GM23248 (cell line): Measurements from ENCODE around the gene WFIKKN2.

Experiments
- EZH2 ChIP-seq: fragments of 200-600 bp; sonication (generic); IDR thresholded peaks from 2 replicates; pipeline ENCODE4 v1.6.1; 2018; ENCODE audit warnings: antibody characterized with exemption, mild to moderate bottlenecking; ENCODE audit not compliant: insufficient read depth, poor library complexity, severe bottlenecking
- EZH2phosphoT487 ChIP-seq: fragments of 200-600 bp; sonication (generic); IDR thresholded peaks from 2 replicates; pipeline ENCODE4 v1.6.1; 2018; ENCODE audit warnings: antibody characterized with exemption, moderate library complexity, mild to moderate bottlenecking, low read depth; ENCODE audit not compliant: insufficient read depth

- TF ChIP-seq EZH2: no peak
- TF ChIP-seq EZH2phosphoT487: no peak
Measured at GRCh38 chr17:50816771-50817751, 18.3 kb upstream of the WFIKKN2 start.
